ENCODE results near the gene EIF3D.

- TF ChIP-seq POLR2AphosphoS5 (IDR thresholded peaks at IDR 0.05; ENCODE audit: low read depth, low read length) (no peak), POLR2A (IDR thresholded peaks at IDR 0.05; ENCODE audit: low read depth, low read length) (no peak)
These were observed 25.1 kb upstream of the EIF3D start for GRCh38 chr22:36554098-36554497.

Data from GM12892 (cell line).